Fibroblast of the aortic adventitia (primary cell): ENCODE data around the gene TIMM44. TPM values are rescaled to one million over a fixed set of nuclear protein-coding genes. Genes with fewer than 3 reads are reported as not detected.

Experiments
- DNase-seq: peaks from one replicate; pipeline ENCODE4 v3.0.0-alpha.2; 2010; ENCODE audit warnings: low read depth
- H3K4me3 ChIP-seq: 2 replicates; pipeline ENCODE4 v1.5.1; 2011; ENCODE audit warnings: low read depth, mild to moderate bottlenecking, control low read depth, low read length, moderate library complexity
- CTCF ChIP-seq: IDR thresholded peaks from 2 replicates; pipeline ENCODE4 v1.5.1; 2011; ENCODE audit warnings: mild to moderate bottlenecking, low read length, control low read depth, inconsistent platforms; ENCODE audit not compliant: insufficient read depth
- total RNA-seq: library from RNA; depleted of rRNA; stranded (reverse); fragments of >200 nt; gene quantifications from 2 replicates; pipeline ENCODE4 v1.2.3, GENCODE V29; 2012; ENCODE audit warnings: low replicate concordance

Gene TIMM44, protein sequence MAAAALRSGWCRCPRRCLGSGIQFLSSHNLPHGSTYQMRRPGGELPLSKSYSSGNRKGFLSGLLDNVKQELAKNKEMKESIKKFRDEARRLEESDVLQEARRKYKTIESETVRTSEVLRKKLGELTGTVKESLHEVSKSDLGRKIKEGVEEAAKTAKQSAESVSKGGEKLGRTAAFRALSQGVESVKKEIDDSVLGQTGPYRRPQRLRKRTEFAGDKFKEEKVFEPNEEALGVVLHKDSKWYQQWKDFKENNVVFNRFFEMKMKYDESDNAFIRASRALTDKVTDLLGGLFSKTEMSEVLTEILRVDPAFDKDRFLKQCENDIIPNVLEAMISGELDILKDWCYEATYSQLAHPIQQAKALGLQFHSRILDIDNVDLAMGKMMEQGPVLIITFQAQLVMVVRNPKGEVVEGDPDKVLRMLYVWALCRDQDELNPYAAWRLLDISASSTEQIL
- 36.5 and 40.7 TPM in 2 replicates for total RNA-seq

- TF ChIP-seq CTCF: no peak
- H3K4me3 ChIP-seq: peak within 1 kb of the TSS; percentile 90
- peak; percentile 99 for DNase-seq
Measured at GRCh38 chr19:7943444-7944176, at the start of gene TIMM44. Gene TIMM44 (minus strand): TSS chr19:7943666. CDS start chr19:7943651, 15 bp downstream.

DNA sequence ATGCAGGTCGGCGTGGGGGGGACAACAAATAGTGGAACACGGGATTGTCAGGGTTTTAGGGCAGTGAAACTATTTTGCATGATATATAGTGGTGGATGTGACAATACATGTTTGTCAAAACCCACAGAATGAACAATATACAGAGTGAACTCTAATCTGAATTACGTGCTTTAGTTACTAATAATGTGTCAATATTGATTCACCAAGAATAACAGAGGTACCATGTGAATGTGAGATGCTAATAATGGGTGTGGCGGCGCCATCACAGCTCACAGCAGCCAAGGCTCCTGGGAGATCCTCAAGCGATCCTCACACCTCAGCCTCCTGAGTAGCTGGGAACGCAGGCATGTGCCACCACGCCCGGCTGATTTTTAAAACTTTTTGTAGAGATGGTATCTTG is 49.1 kb upstream of the TIMM44 start:
- no peak for DNase-seq
- TF ChIP-seq CTCF: no peak
- H3K4me3 ChIP-seq: no peak overlapping the region

DNA sequence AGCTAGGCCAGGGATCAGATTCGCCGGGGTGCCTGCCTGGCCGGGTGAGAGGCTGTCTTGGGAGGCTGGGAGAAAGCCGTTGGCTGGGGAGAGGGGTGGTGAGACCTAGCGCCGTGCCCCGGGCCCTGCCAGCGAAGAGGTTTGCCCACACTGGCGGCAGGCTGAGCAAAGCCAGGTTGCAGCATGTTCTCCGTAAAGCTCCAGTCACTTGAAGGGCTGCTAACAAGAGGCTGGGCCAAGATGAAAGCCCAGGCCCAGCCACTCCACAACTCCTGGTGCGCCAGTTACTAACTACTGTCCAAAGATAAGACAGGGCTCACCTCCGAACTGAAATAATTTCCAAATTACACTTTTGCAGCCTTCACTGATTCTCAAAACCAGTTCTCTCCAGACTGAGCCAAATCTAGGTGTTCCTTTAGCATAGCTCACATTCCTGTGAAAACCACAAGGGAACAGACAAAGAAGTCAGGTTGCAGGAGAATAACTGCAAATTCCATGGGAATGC is 45.7 kb upstream of the TIMM44 start:
- peak; percentile 46 for DNase-seq

GRCh38 chr19:7988307-7988706 is 44.8 kb upstream of the TIMM44 start:
- DNase-seq: no peak
- no peak for TF ChIP-seq CTCF
- H3K4me3 ChIP-seq: no peak overlapping the region

More for the DNA sequence above, 45.7 kb upstream of the TIMM44 start:
- TF ChIP-seq CTCF: no peak
- H3K4me3 ChIP-seq: no peak overlapping the region

DNA sequence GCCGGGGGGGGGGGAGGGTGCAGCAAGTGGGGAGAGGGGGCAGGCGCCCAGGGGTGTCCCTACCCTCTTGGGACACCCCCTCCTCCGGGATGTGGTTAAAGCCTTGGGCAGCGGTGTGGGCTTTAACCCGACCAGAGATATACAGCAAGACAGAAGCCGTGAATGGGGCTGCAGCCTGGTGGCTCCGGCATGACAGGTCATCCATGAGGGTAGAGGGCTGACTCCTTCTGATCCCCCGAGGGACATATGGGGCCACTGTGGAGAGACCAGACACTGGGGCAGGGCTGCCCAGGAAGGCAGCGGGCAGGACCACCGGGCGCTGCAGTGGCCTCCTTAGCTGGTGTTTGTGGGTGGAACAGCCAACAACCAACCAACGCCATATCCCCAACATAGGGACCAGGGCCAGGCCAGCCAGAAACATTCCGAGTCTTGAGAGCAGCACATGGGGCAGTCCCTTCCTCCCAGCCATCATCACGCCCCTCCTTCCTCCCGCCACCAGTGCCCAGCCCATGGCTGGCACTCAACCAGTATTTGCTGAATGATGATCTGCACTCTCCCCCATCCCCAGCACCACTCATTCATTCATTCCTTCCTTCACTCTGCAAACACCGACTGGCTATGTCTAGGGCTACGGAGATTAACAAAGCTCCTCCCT is 43.8 kb upstream of the TIMM44 start:
- no peak for DNase-seq
- no peak overlapping the region for H3K4me3 ChIP-seq
- TF ChIP-seq CTCF: no peak

- DNase-seq: peak; percentile 37
- no peak overlapping the region for H3K4me3 ChIP-seq
- TF ChIP-seq CTCF: no peak
Measured at GRCh38 chr19:7986321-7987113, 43.1 kb upstream of the TIMM44 start.
